GM21529 (cell line): ENCODE measurements around the gene ZNF524.
A peak's percentile ranks its signal among the peaks of the same experiment; 100 is the strongest.

ENCODE experiments used
- ATAC-seq: cut with Tn5 transposase; IDR thresholded peaks from one replicate; pipeline ENCODE4 v1.9.1; 2021; ENCODE audit not compliant: unreplicated experiment

Gene ZNF524

DNA sequence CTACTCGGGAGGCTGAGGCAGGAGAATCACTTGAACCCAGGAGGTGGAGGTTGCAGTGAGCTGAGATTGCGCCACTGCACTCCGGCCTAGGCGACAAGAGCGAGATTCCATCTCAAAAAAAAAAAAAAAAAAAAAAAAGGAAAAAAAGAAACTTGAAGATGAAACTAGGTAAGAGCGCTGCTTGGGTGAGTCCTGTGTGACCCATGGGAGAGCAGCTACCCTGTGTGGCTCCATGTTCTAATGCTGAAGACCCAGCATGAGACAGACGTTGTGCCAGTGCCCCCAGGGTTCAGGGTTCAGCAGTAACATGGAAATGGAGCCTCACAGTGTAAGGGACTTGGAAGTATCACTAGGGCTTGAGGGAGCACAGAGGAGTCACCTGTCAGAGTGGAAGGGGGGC lies 18.3 kb downstream of the ZNF524 start:
- no peak for ATAC-seq

DNA sequence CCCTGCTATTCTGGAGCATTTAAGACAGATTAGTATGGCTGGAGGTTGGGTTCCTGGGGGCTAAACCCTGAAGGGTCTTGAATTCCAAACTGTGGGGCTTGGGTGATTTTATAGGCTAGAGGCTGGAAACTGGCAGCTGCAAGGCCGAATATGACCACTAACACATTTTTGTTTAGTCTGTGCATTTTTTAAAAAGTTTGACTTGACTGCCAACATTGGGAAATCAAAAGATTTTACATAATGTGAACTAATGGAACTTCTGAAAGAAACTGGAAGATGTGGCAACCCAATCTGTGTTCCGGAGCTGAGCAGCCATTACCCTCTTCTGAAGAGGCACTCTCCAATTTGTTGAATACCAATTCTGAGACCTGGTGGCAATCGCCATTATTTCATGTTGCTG lies 19.2 kb downstream of the ZNF524 start:
- no peak for ATAC-seq

DNA sequence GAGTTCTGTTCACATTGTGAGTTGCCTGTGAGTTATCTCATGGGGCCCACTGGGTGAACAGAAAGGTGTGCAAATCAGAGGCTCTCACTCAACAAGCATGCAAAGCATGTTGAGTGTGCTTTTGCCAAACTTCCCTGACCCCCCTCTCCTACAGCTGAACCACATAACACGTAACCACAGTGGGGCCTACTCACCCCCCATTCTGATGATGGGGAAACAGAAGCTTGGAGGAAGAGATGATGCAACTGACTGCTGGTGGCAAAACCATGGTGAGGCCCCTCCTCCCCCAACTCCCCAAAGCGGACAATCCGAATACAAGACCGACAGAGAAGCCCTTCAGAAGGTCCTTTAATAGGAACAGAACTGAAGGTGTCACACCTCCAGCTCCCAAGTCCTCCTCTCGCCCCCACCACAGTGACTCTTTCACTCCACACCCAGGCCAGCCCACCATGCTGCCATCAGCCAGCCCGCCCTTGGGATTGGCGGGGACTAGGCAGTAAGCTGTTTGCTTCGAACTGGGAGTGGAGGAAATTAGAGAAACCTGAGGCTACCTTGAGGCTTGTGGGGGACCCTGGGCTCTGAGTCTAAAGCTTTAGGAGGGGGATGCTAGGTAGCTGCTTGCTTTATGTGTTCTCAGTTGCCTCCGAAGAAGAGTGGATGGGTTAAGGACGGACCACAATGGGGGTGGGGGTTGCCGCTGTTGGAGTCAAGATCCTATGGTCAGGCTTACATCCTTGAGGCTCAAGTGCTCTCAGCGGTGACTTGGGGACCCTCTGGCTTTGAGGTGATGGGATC lies 20.5 kb downstream of the ZNF524 start:
- ATAC-seq, result no peak

DNA sequence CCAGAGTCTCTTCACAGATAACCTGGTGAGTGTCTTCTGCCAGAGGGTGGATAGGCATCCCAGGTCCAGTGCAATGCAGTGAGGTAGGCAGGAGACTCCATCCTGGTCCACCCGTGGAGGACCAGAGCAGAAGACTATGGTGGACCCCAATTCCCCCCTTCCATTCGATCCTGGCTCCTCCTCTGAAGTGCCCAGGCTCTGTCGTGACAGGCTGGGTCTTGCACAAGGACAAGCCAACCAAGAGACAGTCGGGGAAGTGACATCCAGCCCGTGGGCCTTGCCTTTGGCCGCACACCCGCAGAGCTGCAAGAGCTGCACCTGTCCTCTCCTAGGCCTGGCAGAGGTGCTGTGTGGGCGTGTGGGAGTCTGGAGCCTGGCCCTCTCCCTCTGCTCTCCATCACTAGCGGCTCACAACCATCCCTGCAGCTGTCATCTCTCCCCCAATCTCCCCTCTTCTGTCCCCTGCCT lies 21.2 kb downstream of the ZNF524 start:
- no peak for ATAC-seq

DNA sequence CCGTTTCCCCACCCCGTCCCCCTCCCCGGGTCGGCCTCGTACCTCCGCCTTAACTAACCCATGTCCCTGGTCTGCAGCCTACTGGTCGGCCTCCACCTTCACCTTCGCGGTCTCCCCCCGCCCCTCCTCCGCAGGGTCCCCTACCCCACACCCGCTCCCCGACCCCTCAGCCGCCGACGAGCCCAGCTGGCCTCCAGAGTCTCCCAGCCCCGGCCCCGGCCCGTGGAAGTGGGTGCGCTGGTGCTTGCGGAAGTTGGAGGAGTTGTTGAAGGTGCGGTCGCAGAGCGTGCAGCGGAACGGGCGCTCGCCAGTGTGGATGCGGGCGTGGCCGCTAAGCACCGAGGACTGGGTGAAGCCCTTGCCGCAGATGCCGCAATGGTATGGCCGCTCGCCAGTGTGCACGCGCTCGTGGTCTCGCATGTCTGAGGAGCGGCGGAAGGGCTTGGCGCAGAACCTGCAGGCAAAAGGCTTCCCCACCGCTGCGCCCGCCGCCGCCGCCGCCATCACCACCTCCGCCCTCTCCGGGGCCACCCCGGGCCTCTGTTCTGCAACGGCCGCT lies 21.7 kb downstream of the ZNF524 start:
- no peak for ATAC-seq

DNA sequence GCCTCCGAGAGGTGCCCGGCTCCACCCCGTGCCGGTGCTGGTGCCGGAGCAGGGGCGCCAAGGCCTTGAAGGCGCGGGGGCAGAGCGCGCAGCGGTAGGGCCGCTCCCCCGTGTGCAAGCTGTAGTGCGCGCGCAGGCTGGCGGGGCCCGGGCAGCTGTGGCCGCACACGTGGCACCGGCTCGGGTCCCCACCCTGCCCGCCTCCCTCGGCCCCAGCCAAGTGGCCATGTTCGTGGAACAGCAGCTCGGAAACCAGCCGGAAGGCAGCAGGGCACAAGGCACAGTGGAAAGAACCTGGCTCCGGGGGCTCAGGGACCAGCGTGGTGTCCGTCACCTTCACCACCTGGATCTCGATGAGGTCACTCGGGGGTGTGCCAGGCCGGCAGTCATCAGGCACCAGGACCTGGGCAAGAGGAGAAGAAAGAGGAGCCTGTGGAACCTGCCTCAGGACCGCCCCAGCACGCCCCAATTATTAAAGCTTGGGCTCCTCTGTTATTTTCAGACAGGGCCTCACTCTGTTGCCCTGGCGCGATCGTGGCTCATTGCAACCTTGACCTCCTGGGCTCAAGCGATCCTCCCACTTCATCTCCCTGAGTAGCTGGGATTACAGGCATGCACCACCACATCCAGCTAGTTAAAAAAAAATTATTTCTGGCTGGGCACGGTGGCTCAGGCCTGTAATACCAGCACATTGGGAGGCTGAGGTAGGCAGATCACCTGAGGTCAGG lies 22.3 kb downstream of the ZNF524 start:
- no peak for ATAC-seq

DNA sequence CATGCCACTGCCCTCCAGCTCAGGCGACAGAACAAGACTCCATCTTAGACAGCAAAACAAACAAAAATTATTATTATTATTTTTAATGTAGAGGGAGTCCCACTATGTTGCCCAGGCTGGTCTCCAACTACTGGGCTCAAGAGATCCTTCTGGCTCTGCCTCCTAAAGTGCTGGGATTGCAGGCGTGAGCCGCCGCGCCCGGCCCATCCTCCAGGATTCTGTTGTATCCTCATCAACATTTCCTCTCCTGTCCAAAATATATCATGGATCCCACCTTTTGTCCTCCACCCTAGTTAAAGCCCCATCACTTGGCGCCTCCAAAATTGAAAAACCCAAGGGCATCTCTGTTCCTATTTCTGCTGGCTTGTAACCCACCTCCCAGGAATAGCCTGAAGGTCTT lies 23.0 kb downstream of the ZNF524 start:
- ATAC-seq, result no peak

DNA sequence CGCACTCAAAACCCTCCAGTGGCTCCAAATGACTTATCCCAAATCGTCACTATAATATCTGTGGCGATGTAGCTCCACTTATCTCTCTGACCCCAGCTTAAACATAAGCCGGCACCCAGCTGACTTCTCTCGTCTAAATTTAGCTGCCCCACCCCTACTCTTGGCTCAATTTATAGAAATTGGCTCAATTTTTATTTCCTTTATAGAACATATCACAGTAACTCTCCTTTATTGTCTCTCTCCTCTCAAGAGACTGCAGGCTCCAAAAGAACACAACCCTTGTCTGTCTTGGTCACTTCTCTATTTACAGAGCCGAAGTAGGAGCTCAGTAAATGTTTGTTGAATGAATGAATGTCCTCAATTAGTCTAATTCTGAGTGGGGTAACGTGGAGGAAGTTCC lies 23.5 kb downstream of the ZNF524 start:
- no peak for ATAC-seq

DNA sequence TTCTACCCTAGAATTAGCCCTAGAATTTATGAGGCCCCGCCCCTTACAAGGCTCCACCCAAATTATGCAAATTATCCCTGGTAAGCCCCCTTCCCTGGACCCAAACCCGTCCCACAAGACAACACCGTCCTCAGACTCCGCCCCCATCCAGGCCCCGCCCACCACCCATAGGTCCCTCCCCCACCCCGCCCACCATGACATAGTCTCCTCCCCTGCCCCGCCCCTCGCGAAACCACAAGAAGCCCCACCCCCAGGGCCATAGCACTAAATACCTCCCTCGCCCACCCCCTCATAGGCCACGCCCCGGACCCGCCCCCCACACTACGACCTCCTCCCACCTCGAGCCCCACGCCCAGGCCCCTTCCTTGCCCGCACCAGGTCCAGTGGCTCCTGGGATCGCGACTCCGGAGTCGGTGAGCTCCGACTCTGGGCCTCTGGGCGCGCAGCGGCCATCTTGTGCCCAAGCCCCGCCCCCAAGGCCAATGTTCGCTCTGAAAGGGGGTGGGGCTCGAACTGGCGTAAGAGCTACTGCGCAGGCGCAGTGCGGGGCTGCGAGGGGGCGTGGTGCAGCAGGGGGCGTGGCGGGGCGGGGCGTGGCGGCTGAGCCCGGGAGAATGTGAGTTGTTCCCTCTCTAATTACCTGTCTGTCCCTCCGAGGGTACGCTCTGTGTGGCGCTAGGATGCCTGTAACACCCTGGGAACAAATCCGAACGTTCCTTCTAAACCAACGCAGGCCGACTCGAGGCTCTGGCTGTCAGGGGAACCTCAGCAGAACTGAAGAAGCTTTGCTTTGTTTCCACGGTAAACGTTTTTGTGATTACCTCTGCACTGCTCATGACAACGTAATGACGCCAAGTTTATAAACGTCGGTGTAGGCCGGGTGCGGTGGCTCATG lies 24.3 kb downstream of the ZNF524 start, which contains the start of gene ZNF784:
Gene ZNF784, minus strand, starts transcription at position 458 of the 895 bp plus-strand sequence. Its CDS starts 5 bp downstream, at position 453.
- ATAC-seq, result peak; percentile 52

DNA sequence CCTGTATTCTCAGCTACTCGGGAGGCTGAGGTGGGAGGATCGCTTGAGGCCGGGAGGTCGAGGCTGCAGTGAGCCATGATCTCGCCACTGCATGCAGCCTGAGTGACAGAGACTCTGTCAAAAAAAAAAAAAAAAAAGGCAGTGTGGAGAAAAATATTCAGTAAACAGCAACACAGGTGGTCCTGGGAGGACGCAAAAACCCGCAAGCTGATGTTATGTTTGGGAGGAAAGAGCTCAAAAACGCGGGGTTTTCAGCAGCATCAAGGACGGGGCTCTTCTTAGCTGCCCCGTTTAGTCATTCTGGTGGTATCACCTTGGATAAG lies 24.9 kb downstream of the ZNF524 start:
- no peak for ATAC-seq

DNA sequence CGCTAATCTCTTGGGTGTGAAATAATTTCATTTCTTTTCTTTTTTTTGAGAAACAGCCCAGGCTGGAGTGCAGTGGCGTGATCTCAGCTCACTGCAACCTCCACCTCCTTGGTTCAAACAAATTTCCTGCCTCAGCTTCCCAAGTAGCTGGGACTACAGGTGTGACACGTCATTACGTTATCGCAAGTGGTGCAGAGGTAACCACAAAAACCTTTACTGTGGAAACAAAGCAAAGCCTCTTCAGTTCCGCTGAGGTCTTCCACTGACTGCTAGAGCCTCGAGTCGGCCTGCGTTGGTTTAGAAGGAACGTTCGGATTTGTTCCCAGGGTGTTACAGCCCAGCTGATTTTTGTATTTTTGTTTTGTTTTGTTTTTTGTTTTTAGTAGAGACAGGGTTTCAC lies 26.3 kb downstream of the ZNF524 start:
- no peak for ATAC-seq

DNA sequence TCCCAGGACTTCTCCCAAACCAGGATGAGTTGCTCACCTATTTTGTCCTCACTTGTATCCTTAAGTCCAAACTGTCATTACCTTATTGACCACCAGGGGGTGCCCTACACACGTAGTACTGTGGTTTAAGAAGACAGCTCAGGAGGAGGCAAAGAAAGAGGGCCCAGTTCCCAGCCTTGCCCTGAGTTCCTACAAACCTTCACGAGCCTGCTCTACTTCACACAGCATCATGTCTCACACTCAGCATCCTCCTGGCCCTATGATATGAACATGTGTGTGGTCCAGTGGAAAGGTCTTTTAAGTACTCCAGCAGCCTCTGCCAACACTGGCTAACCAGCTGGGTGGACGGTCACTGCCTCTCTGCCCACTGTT lies 32.4 kb downstream of the ZNF524 start:
- ATAC-seq, result no peak

DNA sequence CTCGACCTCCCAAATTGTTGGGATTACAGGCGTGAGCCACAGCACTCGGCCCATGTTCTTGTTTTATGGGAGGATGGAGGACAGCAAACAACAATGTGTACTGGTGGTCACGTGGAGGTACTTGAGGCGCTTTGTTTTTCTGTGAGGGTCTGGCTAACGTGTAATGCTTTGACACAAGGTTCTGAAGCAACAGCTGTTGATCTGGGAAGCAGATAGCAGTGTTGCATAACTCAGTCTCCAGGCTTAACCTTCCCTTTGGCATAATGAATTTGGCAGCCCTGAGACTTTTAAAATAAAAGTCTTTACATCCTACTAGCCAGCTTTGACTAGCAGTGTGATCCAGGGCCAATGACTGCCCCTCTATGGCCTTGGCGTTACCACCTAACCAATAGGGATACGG lies 33.8 kb downstream of the ZNF524 start:
- no peak for ATAC-seq

DNA sequence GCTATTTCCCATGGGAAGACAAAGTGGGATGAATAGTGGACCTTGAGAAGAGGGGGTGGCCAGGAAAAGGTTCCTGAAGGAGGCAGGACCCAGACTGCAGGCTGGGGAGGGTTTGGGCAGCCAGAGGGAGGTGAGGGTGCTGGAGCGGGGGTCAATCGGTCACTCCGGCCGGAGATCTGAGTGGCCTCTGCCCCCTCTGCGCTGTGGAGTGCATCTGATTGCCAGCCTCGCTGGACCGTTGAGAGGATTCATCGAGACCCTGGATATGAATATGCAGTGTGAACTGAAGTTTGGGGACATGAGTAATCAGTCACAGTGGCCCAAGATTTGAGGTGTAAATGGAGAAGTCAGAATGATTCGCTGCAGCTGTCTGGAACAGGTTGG lies 35.2 kb downstream of the ZNF524 start:
- ATAC-seq, result no peak

DNA sequence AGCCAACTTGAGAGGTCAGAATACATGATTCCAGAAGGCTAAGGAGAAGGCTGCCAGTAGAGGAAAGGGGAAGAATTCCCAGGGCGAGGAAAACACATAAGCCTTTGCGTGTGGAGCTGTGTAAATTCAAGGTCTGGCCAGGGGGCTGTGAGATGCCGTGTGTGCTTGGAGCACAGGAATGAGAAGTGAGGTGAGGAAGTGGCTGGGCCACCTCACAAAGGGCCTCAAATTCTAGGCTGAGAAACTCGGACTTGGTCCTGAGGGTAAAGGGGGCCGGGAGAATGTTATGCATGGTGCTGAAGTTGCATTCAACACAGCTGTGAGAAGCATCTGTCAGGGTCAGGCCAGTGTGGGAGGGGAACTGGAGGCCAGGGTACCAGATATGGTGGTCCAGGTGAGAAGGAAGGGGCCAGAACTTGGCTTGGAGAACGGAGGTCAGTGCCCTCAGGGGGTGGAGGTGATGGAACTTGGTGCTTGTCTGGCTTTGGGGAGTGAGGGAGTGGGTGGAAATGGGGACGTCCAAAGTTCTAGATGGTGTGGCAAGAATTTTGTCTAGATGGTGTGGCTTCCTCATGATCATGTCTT lies 35.9 kb downstream of the ZNF524 start:
- no peak for ATAC-seq

DNA sequence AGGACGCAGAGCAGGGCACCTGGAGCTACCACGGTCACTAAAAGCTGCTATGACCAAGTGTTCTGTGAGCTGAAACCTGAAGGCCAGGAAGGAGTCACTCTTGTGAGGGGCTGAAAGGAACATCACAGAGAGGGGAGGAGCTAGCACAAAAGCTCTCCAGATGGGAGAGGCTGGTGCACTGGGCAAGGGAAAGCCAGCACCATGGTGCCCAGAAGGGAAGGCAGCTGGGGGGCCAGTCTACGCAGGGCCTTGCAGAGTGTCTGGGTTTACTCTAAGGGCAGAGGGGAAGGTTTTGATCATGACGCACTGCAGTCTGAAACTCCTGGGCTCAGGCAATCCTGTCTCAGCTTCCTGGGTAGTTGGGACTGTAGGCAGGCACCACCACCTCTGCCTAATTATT lies 36.6 kb downstream of the ZNF524 start:
- no peak for ATAC-seq

DNA sequence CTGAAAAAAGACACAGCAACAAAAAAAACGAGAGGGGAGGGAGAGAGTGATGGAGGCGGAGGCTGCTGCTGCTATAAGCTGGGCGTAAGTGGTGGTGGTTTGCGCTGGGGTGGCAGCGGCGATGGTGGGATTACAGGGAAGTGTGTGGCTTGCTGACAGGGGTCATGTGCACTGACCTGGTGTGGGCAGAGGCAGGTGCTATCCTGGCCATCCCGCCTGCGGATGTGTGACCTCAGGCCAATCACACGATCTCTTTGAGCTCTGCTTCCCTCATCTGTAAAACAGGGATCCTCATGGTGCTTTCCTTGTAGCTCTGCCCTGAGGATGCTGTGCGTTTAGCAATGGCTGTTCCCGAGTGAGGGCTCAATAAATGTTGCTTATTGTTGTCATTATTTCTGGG lies 37.4 kb downstream of the ZNF524 start:
- ATAC-seq, result no peak

DNA sequence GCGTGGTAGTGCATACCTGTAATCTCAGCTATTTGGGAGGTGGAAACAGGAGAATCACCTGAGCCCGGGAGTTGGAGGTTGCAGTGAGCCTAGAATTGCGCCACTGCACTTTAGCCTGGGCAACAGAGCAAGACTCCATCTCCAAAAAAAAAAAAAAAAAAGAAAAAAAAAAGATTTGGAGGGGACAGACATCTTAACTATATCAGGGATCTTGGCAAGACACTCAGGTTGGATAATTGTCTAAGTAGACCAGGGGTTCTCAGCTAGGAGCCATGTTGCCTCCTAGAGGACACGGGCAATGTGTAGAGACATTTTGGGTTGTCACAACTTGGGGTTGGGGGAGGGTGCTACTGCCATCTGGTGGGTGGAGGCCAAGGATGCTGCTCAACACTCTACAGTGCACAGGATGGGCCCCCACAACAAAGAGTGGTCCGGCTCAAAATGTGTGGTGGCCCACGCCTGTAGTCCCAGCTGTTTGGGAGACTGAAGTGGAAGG lies 38.8 kb downstream of the ZNF524 start:
- no peak for ATAC-seq

DNA sequence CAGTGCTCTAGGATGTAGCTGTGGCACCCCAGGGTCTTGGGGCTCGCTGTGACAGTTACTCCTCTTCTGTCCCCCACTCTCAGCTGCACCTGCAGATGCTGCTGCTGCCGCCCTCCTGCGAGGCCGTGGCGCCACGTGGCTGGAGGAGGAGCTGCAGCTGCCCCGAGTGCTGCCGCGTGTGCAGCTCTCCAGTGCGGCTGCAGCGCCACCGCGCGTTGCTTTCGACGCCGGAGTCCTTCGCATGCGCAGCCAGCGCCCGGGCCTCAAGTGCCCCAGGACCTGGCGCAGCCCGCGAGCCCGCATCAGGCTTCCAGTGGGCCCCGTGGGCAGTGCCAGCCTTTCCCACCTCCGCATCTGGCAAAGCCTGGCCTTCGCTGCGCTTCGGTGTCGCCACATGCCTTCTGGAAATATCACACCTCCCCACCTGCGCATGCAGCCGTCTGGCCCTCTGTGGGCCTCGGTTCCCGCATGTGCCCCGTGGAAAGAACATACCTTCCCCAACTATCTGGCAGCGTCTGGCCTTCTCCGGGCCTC lies 40.0 kb downstream of the ZNF524 start:
- ATAC-seq, result peak; percentile 21
